Stimulated activated CD4-positive, alpha-beta T cell treated with anti-CD3 and anti-CD28 coated beads, Interleukin-1b, Interleukin-23, amount 100 ng/mL, for 24 hours (primary cell): ENCODE measurements around the gene TFAP2A.

Experiments
- DNase-seq, 4 experiments: peaks; one replicate each; pipeline ENCODE4 v3.0.0-alpha.2; 2020; ENCODE audit warnings: low read depth in 4 of 4, low spot score in 1 of 4

The TFAP2A gene

GRCh38 chr6:10414756-10415616, at the start of gene TFAP2A:
TFAP2A (minus strand) TSS chr6:10415074; CDS start chr6:10414991, 83 bp downstream.
- no peak for DNase-seq

DNA sequence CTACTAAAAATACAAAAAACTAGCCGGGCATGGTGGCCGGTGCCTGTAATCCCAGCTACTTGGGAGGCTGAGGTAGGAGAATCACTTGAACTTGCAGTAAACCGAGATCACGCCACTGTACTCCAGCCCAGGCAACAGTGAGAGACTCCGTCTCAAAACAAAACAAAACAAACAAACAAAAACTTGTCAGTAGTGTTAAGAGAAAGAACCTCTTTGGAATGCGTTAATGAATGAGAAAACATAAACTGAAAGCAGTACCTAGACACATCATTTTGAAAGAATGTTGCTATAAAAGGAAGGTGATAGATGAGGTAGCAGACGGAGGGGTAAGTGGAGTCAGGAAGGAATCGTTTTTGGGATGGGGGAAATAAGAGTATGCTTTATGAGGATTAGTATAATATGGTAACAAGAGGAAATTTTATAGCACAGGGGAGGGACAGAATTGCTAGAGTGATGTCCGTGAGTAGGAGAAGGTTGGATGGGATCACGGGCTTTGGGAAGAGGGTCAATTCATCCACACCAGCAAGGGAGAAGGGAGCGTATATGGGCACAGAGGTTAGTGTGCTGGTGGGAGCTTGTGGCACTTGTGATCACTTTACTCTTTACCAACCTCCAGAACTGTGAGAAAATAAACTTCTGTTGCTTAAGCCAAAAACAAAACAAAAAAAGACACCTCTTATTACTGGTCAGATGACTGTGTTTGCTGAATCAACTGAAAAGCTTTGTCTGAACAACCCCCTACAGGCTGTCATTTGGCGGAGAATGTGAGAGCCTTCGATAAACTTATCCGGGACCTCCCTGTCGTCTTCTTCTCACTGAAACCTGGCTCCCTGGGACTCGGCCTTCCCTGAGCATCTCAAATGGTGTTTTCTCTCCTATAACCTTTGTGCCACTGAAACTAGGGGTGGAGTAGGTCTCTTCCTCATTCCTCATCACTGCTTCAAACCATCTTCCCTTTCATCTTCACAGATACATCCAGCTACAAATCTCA, 48.9 kb upstream of the TFAP2A start:
- DNase-seq, result no peak

DNA sequence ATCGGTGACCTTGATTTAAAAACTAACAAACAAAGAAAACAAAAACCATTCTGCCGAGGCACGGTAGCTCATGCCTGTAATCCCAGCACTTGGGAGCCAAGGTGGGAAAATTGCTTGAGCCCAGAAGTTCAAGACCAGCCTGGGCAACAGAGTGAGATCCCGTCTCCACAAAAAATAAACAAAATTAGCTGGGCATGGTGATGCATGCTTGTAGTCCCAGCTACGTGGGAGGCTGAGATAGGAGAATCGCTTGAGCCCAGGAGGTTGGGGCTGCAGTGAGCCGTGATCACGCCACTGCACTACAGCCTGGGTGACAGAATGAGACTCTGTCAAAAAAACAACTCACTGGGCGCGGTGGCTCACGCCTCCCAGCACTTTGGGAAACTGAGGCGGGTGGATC, 48.2 kb upstream of the TFAP2A start:
- no peak for DNase-seq

DNA sequence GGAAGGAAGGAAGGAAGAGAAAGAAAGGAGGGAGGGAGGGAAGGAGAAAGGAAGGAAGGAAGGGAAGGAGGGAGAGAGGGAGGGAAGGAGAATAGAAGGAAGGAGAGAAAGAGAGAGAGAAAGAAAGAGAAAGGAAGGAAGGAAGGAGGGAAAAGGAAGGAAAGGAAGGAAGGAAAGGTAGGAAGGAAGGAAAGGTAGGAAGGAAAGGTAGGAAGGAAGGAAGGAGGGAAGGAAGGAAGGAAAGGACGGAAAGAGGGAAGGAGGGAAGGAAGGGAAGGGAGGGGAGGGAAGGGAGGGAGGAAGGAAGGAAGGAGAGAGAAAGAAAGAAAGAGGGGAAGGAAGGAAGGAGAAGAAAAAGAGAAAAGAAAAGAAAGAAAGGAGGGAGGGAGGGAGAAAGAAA, 47.0 kb upstream of the TFAP2A start:
- DNase-seq, result no peak

GRCh38 chr6:10460096-10460495, 45.2 kb upstream of the TFAP2A start:
- no peak for DNase-seq

DNA sequence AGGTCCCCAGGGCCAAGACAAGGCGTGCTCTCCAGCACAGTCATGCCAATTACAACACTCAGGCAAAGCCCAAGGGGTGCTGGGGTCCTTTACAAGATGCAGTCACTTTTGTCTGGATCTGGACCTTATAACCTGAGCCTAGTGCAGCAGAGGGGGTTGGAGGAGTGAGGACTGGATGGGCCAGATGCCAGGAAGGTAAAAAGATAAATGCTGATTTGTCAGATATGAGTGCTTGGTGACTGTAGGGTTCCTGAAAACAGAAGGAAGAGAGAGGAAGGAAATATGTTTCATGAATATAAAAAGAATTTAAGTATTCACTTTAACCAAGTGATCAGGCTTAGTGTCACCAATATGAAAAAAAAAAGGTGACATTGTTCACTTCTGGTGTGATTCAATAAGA, 43.4 kb upstream of the TFAP2A start:
- DNase-seq, result no peak

DNA sequence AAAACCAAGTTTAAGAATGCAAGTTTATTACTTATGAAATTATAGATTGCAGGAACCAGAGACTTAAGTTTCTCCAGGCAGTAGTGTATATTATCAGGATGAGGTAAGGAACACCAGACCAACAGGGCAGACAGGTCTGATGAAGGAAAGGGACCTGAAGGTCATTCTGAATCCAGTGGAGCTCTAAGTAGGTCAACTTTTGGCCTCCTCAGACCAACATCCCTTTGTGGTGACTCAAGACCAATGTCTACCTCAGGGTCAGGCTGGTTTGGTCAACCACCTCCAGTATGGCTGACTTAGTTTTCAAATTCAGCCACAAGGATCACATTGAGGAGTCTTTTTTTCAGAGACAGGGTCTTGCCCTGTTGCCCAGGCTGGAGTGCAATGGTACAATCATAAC, 38.7 kb upstream of the TFAP2A start:
- no peak for DNase-seq

GRCh38 chr6:10451828-10452509, 37.1 kb upstream of the TFAP2A start:
- no peak for DNase-seq

DNA sequence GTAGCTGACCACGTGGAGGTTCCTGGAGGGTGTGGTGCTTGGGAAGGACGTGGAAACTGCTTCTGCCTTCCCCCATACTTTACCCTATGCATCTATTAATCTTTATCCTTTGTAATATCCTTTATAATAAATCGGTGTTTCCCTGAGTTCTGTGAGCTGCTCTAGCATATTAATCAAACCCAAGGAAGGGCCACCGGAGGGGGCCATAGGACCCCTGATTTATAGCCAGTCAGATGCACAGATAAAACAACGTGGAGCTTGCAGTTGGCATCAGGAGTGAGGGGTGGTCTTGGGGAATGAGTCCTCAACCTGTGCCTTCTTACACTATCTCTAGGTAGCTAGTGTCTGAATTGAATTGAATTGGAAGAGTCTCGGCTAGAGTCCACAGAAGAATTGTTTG, 36.5 kb upstream of the TFAP2A start:
- no peak for DNase-seq

GRCh38 chr6:10449751-10450150, 34.9 kb upstream of the TFAP2A start:
- DNase-seq, result no peak

GRCh38 chr6:10448096-10448495, 33.2 kb upstream of the TFAP2A start:
- DNase-seq, result no peak

DNA sequence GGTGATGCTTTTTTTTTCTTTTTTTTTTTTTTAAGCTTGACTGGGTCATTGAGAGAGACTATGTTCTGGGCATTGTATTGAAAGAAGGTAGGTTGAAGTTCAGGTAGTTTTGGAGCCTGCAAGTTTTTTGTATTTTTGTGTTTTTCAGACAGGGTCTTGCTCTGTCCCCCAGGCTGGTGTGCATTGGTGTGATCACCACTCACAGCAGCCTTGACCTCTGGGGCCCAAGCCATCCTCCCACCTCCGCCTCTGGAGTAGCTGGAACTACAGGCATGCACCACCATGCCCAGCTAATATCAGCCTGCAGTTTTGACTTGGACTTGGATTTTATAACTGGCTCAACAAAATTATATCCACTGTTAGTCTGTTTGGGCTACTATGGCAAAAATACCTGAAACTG, 31.7 kb upstream of the TFAP2A start:
- DNase-seq, result no peak

- no peak for DNase-seq
These were observed 26.8 kb upstream of the TFAP2A start for GRCh38 chr6:10441655-10442009.

GRCh38 chr6:10441004-10441654, 26.3 kb upstream of the TFAP2A start:
- no peak for DNase-seq

DNA sequence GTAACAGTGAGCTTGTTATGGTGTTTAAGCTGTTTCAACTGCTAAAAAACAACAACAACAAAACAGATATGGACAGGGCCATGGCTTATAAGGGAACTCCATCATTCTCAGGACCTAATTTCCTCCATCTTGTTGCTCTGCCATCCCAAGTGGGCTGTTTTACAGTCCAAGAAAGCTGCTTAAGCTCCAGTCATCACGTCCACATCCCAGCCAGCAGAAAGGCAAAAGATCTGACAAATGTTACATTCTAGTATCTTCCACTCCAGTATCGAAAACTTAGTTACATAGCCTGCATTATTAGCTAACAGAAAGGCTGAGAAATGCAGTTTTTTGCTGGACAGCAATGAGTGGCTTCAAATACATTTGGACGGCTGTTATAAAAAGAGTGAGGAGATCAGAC, 23.0 kb upstream of the TFAP2A start:
- no peak for DNase-seq

- DNase-seq, result no peak
These were observed 19.4 kb upstream of the TFAP2A start for GRCh38 chr6:10434235-10434634.

- DNase-seq, result no peak
These were observed 18.4 kb upstream of the TFAP2A start for GRCh38 chr6:10433322-10433721.

DNA sequence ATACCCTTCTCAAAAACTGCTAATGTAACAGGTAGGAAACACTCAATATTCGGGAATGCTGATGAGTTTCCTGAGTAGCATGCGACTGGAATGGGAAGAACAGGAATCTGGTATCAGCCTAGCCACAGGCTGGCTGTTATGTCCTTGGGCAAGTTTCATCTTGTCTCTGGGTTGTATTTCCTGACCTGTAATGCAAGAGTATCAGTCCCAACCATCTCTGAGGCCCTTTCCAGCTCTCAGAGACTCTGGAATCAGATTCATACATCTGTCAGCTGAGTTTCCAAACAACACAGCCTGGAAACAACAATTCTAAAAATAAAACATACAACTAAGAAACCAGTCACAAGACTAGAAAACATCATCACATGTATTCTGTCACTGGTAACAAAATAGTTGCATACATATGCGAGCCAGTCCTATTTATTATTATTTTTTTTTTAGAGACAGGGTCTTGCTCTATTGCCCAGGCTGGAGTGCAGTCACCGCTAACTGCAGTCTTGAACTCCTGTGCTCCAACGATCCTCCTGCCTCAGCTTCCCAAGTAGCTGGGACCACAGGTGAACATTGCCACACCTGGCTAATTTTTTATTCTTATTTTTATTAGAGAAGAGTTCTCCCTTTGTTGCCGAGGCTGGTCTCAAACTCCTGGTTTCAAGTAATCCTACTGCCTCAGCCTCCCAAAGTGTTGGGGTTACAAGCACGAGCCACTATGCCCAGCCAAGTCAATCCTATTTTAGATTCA, 16.7 kb upstream of the TFAP2A start:
- no peak for DNase-seq

- no peak for DNase-seq
These were observed 15.0 kb upstream of the TFAP2A start for GRCh38 chr6:10429638-10430427.
